Endothelial cell (in vitro differentiated cells): Measurements from ENCODE around the gene ALDH2. TPM values are rescaled to one million over a fixed set of nuclear protein-coding genes. Genes with fewer than 3 reads are reported as not detected.
"Not testable (repeated sequence)": the region's sequence is repeated elsewhere in the genome, so short reads cannot be mapped to it uniquely, and the experiment has no call there.

ENCODE experiments used
- DNase-seq: peaks from one replicate; pipeline ENCODE4 v3.0.0; 2021; ENCODE audit warnings: low spot score
- H3K27ac Mint-ChIP-seq: one replicate; pipeline ENCODE4 v1.8.0; 2021; ENCODE audit warnings: mixed read lengths, inconsistent platforms; ENCODE audit not compliant: unreplicated experiment
- H3K27me3 Mint-ChIP-seq: one replicate; pipeline ENCODE4 v1.8.0; 2021; ENCODE audit warnings: mild to moderate bottlenecking, moderate library complexity, mixed read lengths, inconsistent platforms; ENCODE audit not compliant: unreplicated experiment
- H3K36me3 Mint-ChIP-seq: one replicate; pipeline ENCODE4 v1.8.0; 2021; ENCODE audit warnings: mild to moderate bottlenecking, low read depth, mixed read lengths, inconsistent platforms; ENCODE audit not compliant: unreplicated experiment
- H3K4me1 Mint-ChIP-seq: one replicate; pipeline ENCODE4 v1.8.0; 2021; ENCODE audit warnings: mild to moderate bottlenecking, mixed read lengths, inconsistent platforms; ENCODE audit not compliant: unreplicated experiment
- H3K4me3 Mint-ChIP-seq: one replicate; pipeline ENCODE4 v1.8.0; 2021; ENCODE audit warnings: mild to moderate bottlenecking, mixed read lengths, inconsistent platforms; ENCODE audit not compliant: unreplicated experiment
- H3K9me3 Mint-ChIP-seq: one replicate; pipeline ENCODE4 v1.8.0; 2021; ENCODE audit warnings: mixed read lengths, inconsistent platforms; ENCODE audit not compliant: unreplicated experiment
- CTCF ChIP-seq: fragments of 200-600 bp; sonication (generic); IDR thresholded peaks from one replicate; pipeline ENCODE4 v1.5.0; 2021; ENCODE audit warnings: antibody characterized with exemption; ENCODE audit not compliant: unreplicated experiment
- total RNA-seq: library from RNA; stranded (reverse); fragmentation: NEBNext Ultra II Directional; extraction: Animal tissue kit (Norgen Biotek cat#: 25700); gene quantifications from one replicate; pipeline ENCODE4 v1.2.1, GENCODE V29; 2021; ENCODE audit not compliant: unreplicated experiment

Gene ALDH2
- total RNA-seq, 1 donor from 2014 or later: 98.5 TPM

DNA sequence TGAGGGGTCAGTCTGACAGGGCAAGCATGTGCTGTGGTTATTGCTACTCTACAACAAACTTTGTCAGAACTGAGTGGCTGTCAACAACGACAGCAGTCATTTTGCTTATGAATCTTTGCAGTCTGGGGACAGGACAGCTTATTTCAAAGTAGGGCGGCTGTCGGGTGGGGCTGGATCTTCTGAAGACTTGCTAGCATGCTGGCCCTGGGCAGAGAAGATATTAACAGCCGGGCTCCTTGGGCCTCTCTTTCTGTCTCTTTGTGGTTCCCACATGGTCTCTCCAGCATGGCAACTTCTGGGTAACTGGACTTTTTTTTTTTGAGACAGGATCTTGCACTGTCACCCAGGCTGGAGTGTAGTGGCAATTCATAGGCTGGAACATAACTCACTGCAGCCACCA lies 33.9 kb upstream of the ALDH2 start:
- Mint-ChIP-seq H3K27ac (no peak overlapping the region), H3K27me3 (peaks cover 1% of the 10 kb centered on the region), H3K4me3 (no peak overlapping the region), H3K9me3 (no peaks in the 10 kb centered on the region), H3K4me1 (no peaks in the 10 kb centered on the region), H3K36me3 (peaks cover 12% of the 10 kb centered on the region)
- no peak for TF ChIP-seq CTCF
- DNase-seq: no peak

DNA sequence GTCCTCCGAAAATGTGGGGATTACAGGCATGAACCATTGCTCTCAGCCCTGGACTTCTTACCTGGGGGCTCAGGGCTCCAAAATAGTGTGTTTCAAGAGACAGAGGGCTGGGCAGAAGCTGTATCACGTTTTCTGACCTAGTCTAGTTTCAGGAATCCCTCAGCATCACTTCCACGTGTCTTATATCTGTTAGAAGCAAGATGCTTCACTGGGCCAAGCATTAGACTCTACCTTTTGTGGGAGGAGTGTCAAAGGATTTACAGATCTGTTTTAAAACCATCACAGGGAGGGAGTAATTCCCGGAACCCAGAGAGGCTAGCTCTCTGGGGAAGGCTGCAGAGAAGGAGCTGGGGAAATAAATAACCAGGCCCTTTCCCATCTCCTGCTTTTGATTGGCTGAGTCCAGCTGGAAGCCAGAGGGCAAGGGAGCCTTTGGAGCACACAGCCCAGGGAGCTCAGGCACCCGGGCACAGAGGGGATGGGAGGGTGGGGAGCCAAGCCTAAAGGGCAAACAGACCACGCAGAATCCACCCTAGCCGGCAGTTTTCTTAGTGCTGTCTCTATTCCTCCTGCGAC lies 33.3 kb upstream of the ALDH2 start:
- DNase-seq: no peak
- H3K4me1 Mint-ChIP-seq: no peaks in the 10 kb centered on the region
- H3K27ac Mint-ChIP-seq: no peak overlapping the region
- H3K36me3 Mint-ChIP-seq: peaks cover 12% of the 10 kb centered on the region
- TF ChIP-seq CTCF: no peak
- peaks cover 1% of the 10 kb centered on the region for H3K27me3 Mint-ChIP-seq
- no peaks in the 10 kb centered on the region for H3K9me3 Mint-ChIP-seq
- H3K4me3 Mint-ChIP-seq: no peak overlapping the region

GRCh38 chr12:111739524-111739923 lies 27.2 kb upstream of the ALDH2 start:
- H3K9me3 Mint-ChIP-seq, H3K27ac Mint-ChIP-seq, H3K36me3 Mint-ChIP-seq, H3K27me3 Mint-ChIP-seq, H3K4me3 Mint-ChIP-seq, DNase-seq: not testable (repeated sequence)
- H3K4me1 Mint-ChIP-seq: peaks cover 24% of the 10 kb centered on the region

DNA sequence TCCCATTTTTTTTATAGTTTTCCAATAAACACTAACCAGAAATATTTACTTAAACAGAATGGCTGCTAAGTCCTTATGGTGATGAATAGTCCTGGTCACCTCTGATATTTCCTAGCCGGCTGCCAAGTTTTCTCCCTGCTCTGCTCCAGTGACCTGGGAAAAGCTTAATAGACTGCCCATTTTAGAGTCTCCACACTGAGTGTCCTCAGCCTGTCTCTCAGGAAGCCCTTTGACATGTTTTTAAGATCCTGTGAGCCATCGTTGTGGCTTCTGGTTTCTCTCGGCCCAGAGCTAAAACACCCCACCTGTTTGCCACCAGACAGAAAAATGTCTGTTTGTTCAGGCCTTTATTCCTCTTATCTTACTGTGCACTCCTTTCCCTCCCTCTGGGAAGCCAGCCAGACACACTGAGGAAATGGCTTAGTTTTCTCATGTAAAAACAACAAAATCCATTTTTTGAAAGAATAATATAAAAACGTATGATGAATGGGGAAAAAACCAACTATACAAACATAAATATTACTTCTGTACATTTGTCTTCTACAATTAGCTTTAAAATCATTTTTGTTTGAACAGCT lies 25.4 kb upstream of the ALDH2 start:
- Mint-ChIP-seq H3K27me3 (peaks cover 8% of the 10 kb centered on the region), H3K4me1 (peaks cover 24% of the 10 kb centered on the region), H3K9me3 (no peaks in the 10 kb centered on the region), H3K4me3 (no peak overlapping the region), H3K36me3 (peaks cover 19% of the 10 kb centered on the region), H3K27ac (peak overlapping the region; percentile 85)
- peak; percentile 20 for DNase-seq
- TF ChIP-seq CTCF: no peak

DNA sequence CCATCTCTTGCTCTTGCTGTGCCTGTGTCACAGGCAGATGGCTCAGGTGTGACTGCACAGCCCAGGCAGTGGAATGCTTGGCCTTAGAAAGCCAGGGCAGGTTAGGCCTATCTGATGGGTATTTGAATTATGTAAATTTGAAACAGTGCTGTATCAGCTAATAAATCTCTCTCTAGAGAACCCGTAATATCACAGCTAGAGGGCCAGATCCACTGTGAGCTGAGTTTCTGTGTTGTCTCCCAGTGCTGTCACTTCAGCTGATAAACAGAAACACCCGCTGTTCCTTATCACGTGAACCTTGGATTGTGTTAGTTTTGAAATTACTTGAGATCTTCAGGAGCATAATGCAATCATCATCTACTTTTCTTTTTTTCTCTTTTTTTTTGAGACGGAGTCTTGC lies 21.5 kb upstream of the ALDH2 start:
- no peak overlapping the region for H3K4me3 Mint-ChIP-seq
- H3K27me3 Mint-ChIP-seq: peaks cover 8% of the 10 kb centered on the region
- H3K36me3 Mint-ChIP-seq: peaks cover 22% of the 10 kb centered on the region
- no peak for DNase-seq
- H3K9me3 Mint-ChIP-seq: no peaks in the 10 kb centered on the region
- H3K4me1 Mint-ChIP-seq: peaks cover 19% of the 10 kb centered on the region
- no peak for TF ChIP-seq CTCF
- peak overlapping the region; percentile 49 for H3K27ac Mint-ChIP-seq
